Measurements from ENCODE around the gene SLC6A9.
A peak's percentile ranks its signal among the peaks of the same experiment; 100 is the strongest.

SLC6A9 gene

GRCh38 chr1:43986712-43987111 is 44.5 kb downstream of the SLC6A9 start:
- H3K4me3 Mint-ChIP-seq, result no peak overlapping the region
- peaks cover 53% of the 10 kb centered on the region for H3K4me1 Mint-ChIP-seq
- DNase-seq, result no peak
- H3K27me3 Mint-ChIP-seq (ENCODE audit: low read depth, poor library complexity), result peaks cover 4% of the 10 kb centered on the region
- no peaks in the 10 kb centered on the region for H3K9me3 Mint-ChIP-seq
- TF ChIP-seq, protein P1, sequence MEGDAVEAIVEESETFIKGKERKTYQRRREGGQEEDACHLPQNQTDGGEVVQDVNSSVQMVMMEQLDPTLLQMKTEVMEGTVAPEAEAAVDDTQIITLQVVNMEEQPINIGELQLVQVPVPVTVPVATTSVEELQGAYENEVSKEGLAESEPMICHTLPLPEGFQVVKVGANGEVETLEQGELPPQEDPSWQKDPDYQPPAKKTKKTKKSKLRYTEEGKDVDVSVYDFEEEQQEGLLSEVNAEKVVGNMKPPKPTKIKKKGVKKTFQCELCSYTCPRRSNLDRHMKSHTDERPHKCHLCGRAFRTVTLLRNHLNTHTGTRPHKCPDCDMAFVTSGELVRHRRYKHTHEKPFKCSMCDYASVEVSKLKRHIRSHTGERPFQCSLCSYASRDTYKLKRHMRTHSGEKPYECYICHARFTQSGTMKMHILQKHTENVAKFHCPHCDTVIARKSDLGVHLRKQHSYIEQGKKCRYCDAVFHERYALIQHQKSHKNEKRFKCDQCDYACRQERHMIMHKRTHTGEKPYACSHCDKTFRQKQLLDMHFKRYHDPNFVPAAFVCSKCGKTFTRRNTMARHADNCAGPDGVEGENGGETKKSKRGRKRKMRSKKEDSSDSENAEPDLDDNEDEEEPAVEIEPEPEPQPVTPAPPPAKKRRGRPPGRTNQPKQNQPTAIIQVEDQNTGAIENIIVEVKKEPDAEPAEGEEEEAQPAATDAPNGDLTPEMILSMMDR (IDR thresholded peaks at IDR 0.05), result no peak
- H3K36me3 Mint-ChIP-seq (ENCODE audit: low read depth), result peaks cover 14% of the 10 kb centered on the region
- no peak overlapping the region for H3K27ac Mint-ChIP-seq

- no peaks in the 10 kb centered on the region for H3K9me3 Mint-ChIP-seq
- peak overlapping the region; percentile 55 for H3K27ac Mint-ChIP-seq
- H3K4me3 Mint-ChIP-seq, result no peak overlapping the region
- peaks cover 55% of the 10 kb centered on the region for H3K4me1 Mint-ChIP-seq
- H3K27me3 Mint-ChIP-seq (ENCODE audit: low read depth, poor library complexity), result peaks cover 4% of the 10 kb centered on the region
- H3K36me3 Mint-ChIP-seq (ENCODE audit: low read depth), result peaks cover 14% of the 10 kb centered on the region
- TF ChIP-seq, protein P1 (IDR thresholded peaks at IDR 0.05), result no peak
- DNase-seq, result no peak
Observed at GRCh38 chr1:43985984-43986595, 45.2 kb downstream of the SLC6A9 start.

DNA sequence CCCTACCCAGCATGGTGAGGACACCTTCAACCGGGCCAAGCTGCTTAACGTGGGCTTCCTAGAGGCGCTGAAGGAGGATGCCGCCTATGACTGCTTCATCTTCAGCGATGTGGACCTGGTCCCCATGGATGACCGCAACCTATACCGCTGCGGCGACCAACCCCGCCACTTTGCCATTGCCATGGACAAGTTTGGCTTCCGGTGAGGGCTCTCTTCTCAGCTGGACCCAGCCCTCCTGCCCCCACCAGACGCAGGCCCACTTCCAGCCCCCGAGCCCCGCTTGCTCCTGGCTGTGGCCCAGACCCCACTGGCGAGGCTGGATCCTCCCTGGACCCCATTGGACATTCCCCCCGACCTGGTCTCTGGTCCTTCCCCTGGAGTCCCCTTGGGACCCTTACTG is 46.4 kb downstream of the SLC6A9 start:
- peaks cover 67% of the 10 kb centered on the region for H3K4me1 Mint-ChIP-seq
- H3K9me3 Mint-ChIP-seq, result no peaks in the 10 kb centered on the region
- peaks cover 4% of the 10 kb centered on the region for H3K27me3 Mint-ChIP-seq (ENCODE audit: low read depth, poor library complexity)
- peaks cover 19% of the 10 kb centered on the region for H3K36me3 Mint-ChIP-seq (ENCODE audit: low read depth)
- no peak overlapping the region for H3K4me3 Mint-ChIP-seq
- DNase-seq, result no peak
- no peak overlapping the region for H3K27ac Mint-ChIP-seq
- TF ChIP-seq, protein P1 (IDR thresholded peaks at IDR 0.05), result no peak

GRCh38 chr1:43983253-43983899 is 47.9 kb downstream of the SLC6A9 start:
- Mint-ChIP-seq H3K27me3 (ENCODE audit: low read depth, poor library complexity) (no peaks in the 10 kb centered on the region), H3K9me3 (no peaks in the 10 kb centered on the region), H3K36me3 (ENCODE audit: low read depth) (peaks cover 19% of the 10 kb centered on the region), H3K4me3 (peak overlapping the region; percentile 54), H3K4me1 (peaks cover 74% of the 10 kb centered on the region), H3K27ac (peak overlapping the region; percentile 98)
- TF ChIP-seq, protein P1 (IDR thresholded peaks at IDR 0.05), result no peak
- DNase-seq, result no peak

- Mint-ChIP-seq H3K27ac (peak overlapping the region; percentile 98), H3K36me3 (ENCODE audit: low read depth) (peaks cover 23% of the 10 kb centered on the region), H3K4me1 (peaks cover 80% of the 10 kb centered on the region), H3K27me3 (ENCODE audit: low read depth, poor library complexity) (no peaks in the 10 kb centered on the region), H3K4me3 (peak overlapping the region; percentile 54), H3K9me3 (no peaks in the 10 kb centered on the region)
- TF ChIP-seq, protein P1 (IDR thresholded peaks at IDR 0.05), result no peak
- no peak for DNase-seq
Observed at GRCh38 chr1:43982808-43983207, 48.5 kb downstream of the SLC6A9 start.

DNA sequence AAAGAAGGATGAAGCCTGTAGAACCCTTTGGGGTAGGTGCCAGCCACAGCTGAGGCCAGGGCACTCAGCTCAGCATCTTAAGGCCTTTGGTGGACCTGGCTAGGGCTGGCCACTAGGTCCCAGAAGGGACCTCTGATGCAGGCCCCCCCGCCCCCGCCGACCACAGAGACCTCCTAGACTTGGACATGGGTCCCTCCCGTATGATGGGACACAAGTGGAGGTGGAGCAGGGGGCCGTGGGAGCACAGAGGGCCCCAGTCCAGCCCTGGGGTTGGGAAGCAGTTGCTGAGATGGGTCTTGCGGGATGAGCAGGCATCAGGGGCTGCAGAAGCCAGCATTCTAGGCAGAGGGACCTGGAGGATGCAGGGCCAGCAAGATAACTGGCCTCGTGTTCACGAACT is 49.0 kb downstream of the SLC6A9 start:
- H3K36me3 Mint-ChIP-seq (ENCODE audit: low read depth), result peaks cover 29% of the 10 kb centered on the region
- no peak for DNase-seq
- no peaks in the 10 kb centered on the region for H3K27me3 Mint-ChIP-seq (ENCODE audit: low read depth, poor library complexity)
- TF ChIP-seq, protein P1 (IDR thresholded peaks at IDR 0.05), result no peak
- H3K4me1 Mint-ChIP-seq, result peaks cover 80% of the 10 kb centered on the region
- peak overlapping the region; percentile 98 for H3K27ac Mint-ChIP-seq
- H3K9me3 Mint-ChIP-seq, result no peaks in the 10 kb centered on the region
- H3K4me3 Mint-ChIP-seq, result peak overlapping the region; percentile 54
